Posterior vena cava (tissue), 2 donors: ENCODE measurements around the gene TAOK2. TPM values are rescaled to one million over a fixed set of nuclear protein-coding genes. Genes with fewer than 3 reads are reported as not detected.

ENCODE experiments used
- DNase-seq: peaks from one replicate; pipeline ENCODE4 v3.0.0-alpha.2; 2020; ENCODE audit warnings: low spot score
- intact Hi-C, 2 donors: fragments of 100-400 bp; cut with DNase I; formaldehyde crosslinking; loops; one replicate each; pipeline versions ENCODE4 v1.14.1 to v1.14.2; 2022 to 2023
- total RNA-seq, 2 donors: library from RNA; stranded (reverse); fragmentation: NEBNext Ultra II Directional; extraction: Animal tissue kit (Norgen Biotek cat#: 25700); gene quantifications; one replicate each; pipeline ENCODE4 v1.2.1, GENCODE V29; 2021
- donor health status: DM: yes; HTN: yes; CAD: no.
- donor health status: DM: yes; HTN: yes; CAD: no.

Gene TAOK2
- total RNA-seq, 2 donors from 2014 or later = 35.0 to 35.7 TPM

GRCh38 chr16:29984137-29984763 is 10.6 kb downstream of the TAOK2 start:
- peak; percentile 50 for DNase-seq
- intact Hi-C loops = no loop called here

GRCh38 chr16:29984764-29985147 is 11.1 kb downstream of the TAOK2 start:
- DNase-seq = no peak
- intact Hi-C loops = no loop called here

GRCh38 chr16:29985271-29985811 is 11.7 kb downstream of the TAOK2 start:
- peak; percentile 64 for DNase-seq
- intact Hi-C loops = no loop called here

GRCh38 chr16:29986231-29986630 is 12.6 kb downstream of the TAOK2 start:
- DNase-seq = peak; percentile 73
- intact Hi-C loops = no loop called here

- intact Hi-C loops = no loop called here
- DNase-seq = peak; percentile 65
Observed at GRCh38 chr16:29986931-29987330, 13.3 kb downstream of the TAOK2 start.

- intact Hi-C loops = no loop called here
- peak; percentile 77 for DNase-seq
Observed at GRCh38 chr16:29987371-29988085, 13.9 kb downstream of the TAOK2 start.

- intact Hi-C loops = no loop called here
- peak; percentile 77 for DNase-seq
Observed at GRCh38 chr16:29988346-29989075, 14.8 kb downstream of the TAOK2 start.

- intact Hi-C loops = no loop called here
- peak; percentile 52 for DNase-seq
Observed at GRCh38 chr16:29989111-29989858, 15.6 kb downstream of the TAOK2 start.

- intact Hi-C loops = no loop called here
- no peak for DNase-seq
Observed at GRCh38 chr16:29990034-29990433, 16.4 kb downstream of the TAOK2 start.

- intact Hi-C loops = no loop called here
- peak; percentile 71 for DNase-seq
Observed at GRCh38 chr16:29990883-29991570, 17.4 kb downstream of the TAOK2 start.

GRCh38 chr16:29991571-29991904 is 17.9 kb downstream of the TAOK2 start:
- intact Hi-C loops = no loop called here

GRCh38 chr16:29992344-29992967 is 18.8 kb downstream of the TAOK2 start:
- DNase-seq = peak; percentile 45
- intact Hi-C loops = no loop called here

More at GRCh38 chr16:29991571-29991904, 17.9 kb downstream of the TAOK2 start:
- peak; percentile 54 for DNase-seq

GRCh38 chr16:29993191-29993902 is 19.7 kb downstream of the TAOK2 start:
- DNase-seq = peak; percentile 76
- intact Hi-C loops = no loop called here

GRCh38 chr16:29993903-29994599 is 20.4 kb downstream of the TAOK2 start:
- intact Hi-C loops = loop anchor here in 1 of 2 donors (2.0 kb wide), 1 partner anchor 13 kb away; no protein-coding TSS in a partner anchor

GRCh38 chr16:29994600-29995323 is 21.1 kb downstream of the TAOK2 start:
- intact Hi-C loops = loop anchor here in 1 of 2 donors (2.0 kb wide), 1 partner anchor 14 kb away; no protein-coding TSS in a partner anchor
- DNase-seq = peak; percentile 89

More at GRCh38 chr16:29993903-29994599, 20.4 kb downstream of the TAOK2 start:
- DNase-seq = no peak

GRCh38 chr16:29995324-29995910 is 21.7 kb downstream of the TAOK2 start, which contains the start of gene HIRIP3:
TSS of gene HIRIP3 (minus strand) at chr16:29995617. CDS start at chr16:29995605, 12 bp downstream.
- peak; percentile 96 for DNase-seq
- intact Hi-C loops = loop anchor here in 1 of 2 donors (2.0 kb wide), 1 partner anchor 15 kb away; no protein-coding TSS in a partner anchor
